H1 (cell line): ENCODE data around the gene AGBL1. TPM values are rescaled to one million over a fixed set of nuclear protein-coding genes. Genes with fewer than 3 reads are reported as not detected.

ENCODE experiments used
- CTCF ChIA-PET: fragments of 300-600 bp; sonication (Branson Sonifier 250); formaldehyde crosslinking; loops from one replicate; lab custom pipeline; 2021; ENCODE audit not compliant: partially characterized antibody; lab: Charles Lee
- POLR2A ChIA-PET: fragments of 300-600 bp; sonication (Branson Sonifier 250); formaldehyde crosslinking; loops from one replicate; lab custom pipeline; 2021; ENCODE audit warnings: inconsistent platforms; ENCODE audit not compliant: partially characterized antibody; lab: Charles Lee
- DNase-seq, 2 experiments: peaks; one replicate each; pipeline versions ENCODE4 v3.0.0 to v3.0.0-alpha.2; 2010 to 2022; ENCODE audit warnings: low spot score in 2 of 2, low read depth in 1 of 2, mixed read lengths in 1 of 2
- FAIRE-seq: peaks from 2 replicates; lab custom pipeline; 2011; peaks lifted over from hg19 to GRCh38; lab: Jason Lieb, UNC
- H2AFZ ChIP-seq: 2 replicates; pipeline ENCODE4 v1.8.1; 2012; ENCODE audit warnings: low read length, inconsistent platforms
- H2AK5ac ChIP-seq: 2 replicates; pipeline ENCODE4 v1.6.1; 2013; ENCODE audit warnings: low read depth, low read length
- H2BK120ac ChIP-seq: replicated peaks from 2 replicates; pipeline ENCODE3; 2013; ENCODE audit warnings: low read depth, low read length, inconsistent platforms
- H2BK12ac ChIP-seq: 2 replicates; pipeline ENCODE4 v1.6.1; 2013; ENCODE audit warnings: low read depth, low read length
- H2BK15ac ChIP-seq: 2 replicates; pipeline ENCODE4 v1.6.1; 2013; ENCODE audit warnings: low read length
- H2BK20ac ChIP-seq: 2 replicates; pipeline ENCODE4 v1.6.1; 2013; ENCODE audit warnings: low read length
- H2BK5ac ChIP-seq: 2 replicates; pipeline ENCODE4 v1.6.1; 2013; ENCODE audit warnings: low read depth, low read length
- H3K14ac ChIP-seq: 2 replicates; pipeline ENCODE4 v1.6.1; 2013; ENCODE audit warnings: inconsistent platforms; ENCODE audit not compliant: insufficient read length
- H3K18ac ChIP-seq: 2 replicates; pipeline ENCODE4 v1.6.1; 2013; ENCODE audit warnings: low read length; ENCODE audit errors: extremely low read depth
- H3K23ac ChIP-seq: 2 replicates; pipeline ENCODE4 v1.6.1; 2013; ENCODE audit warnings: inconsistent platforms; ENCODE audit not compliant: insufficient read length
- H3K23me2 ChIP-seq: 2 replicates; pipeline ENCODE4 v1.6.1; 2013; ENCODE audit warnings: low read depth, low read length
- H3K27ac ChIP-seq: 2 replicates; pipeline ENCODE4 v1.6.1; 2011; ENCODE audit warnings: low read depth, low read length, inconsistent platforms
- H3K27me3 ChIP-seq, 4 experiments: replicated peaks in 1 of 4; 1 replicate in 1 of 4; 2 replicates in 3 of 4; pipeline versions ENCODE4 v1.6.1 to v1.8.1; 2011 to 2013; ENCODE audit warnings: low read length in 3 of 4, mild to moderate bottlenecking in 3 of 4, inconsistent platforms in 2 of 4, mixed read lengths in 2 of 4, moderate library complexity in 1 of 4; ENCODE audit not compliant: control insufficient read depth in 3 of 4, insufficient read depth in 3 of 4; ENCODE audit errors: extremely low read depth in 1 of 4
- H3K36me3 ChIP-seq, 4 experiments: 2 replicates each; pipeline versions ENCODE4 v1.6.1 to v1.8.1; 2011 to 2013; ENCODE audit warnings: mild to moderate bottlenecking in 4 of 4, low read length in 3 of 4, moderate library complexity in 2 of 4, control low read depth in 1 of 4, inconsistent platforms in 1 of 4; ENCODE audit not compliant: insufficient read depth in 4 of 4, control insufficient read depth in 2 of 4
- H3K4ac ChIP-seq: replicated peaks from 2 replicates; pipeline ENCODE3; 2013; ENCODE audit warnings: low read length, low read depth, mixed read lengths, inconsistent platforms; ENCODE audit not compliant: insufficient read length
- H3K4me1 ChIP-seq, 4 experiments: replicated peaks in 1 of 4; 1 replicate in 1 of 4; 2 replicates in 3 of 4; pipeline versions ENCODE4 v1.6.1 to v1.8.1; 2011 to 2013; ENCODE audit warnings: low read length in 3 of 4, inconsistent platforms in 2 of 4, mixed read lengths in 1 of 4; ENCODE audit not compliant: insufficient read depth in 4 of 4, control insufficient read depth in 3 of 4
- H3K4me2 ChIP-seq, 2 experiments: 2 replicates each; pipeline versions ENCODE4 v1.6.1 to v1.8.1; 2011 to 2013; ENCODE audit warnings: low read depth in 2 of 2, low read length in 2 of 2, control low read depth in 1 of 2, inconsistent platforms in 1 of 2, mild to moderate bottlenecking in 1 of 2; ENCODE audit not compliant: insufficient read depth in 1 of 2
- H3K4me3 ChIP-seq, 4 experiments: fragments of 200-600, 300-600 bp in 1 of 4; sonication (generic), shearing (Covaris generic), sonication (Bioruptor Twin) in 1 of 4; 2 replicates each; pipeline versions ENCODE4 v1.5.1 to v1.8.1; 2011 to 2016; ENCODE audit warnings: low read length in 4 of 4, low read depth in 3 of 4, control low read depth in 2 of 4, inconsistent platforms in 2 of 4, mild to moderate bottlenecking in 2 of 4, mixed read lengths in 1 of 4, moderate library complexity in 1 of 4; ENCODE audit not compliant: insufficient read depth in 2 of 4; ENCODE audit errors: extremely low read depth in 1 of 4
- H3K56ac ChIP-seq: replicated peaks from 2 replicates; pipeline ENCODE3; 2013; ENCODE audit warnings: low read depth, mild to moderate bottlenecking, mixed read lengths, low read length, inconsistent platforms; ENCODE audit not compliant: insufficient read length
- H3K79me1 ChIP-seq: 2 replicates; pipeline ENCODE4 v1.6.1; 2013; ENCODE audit warnings: low read depth, low read length, control low read depth
- H3K79me2 ChIP-seq, 2 experiments: 2 replicates each; pipeline versions ENCODE4 v1.6.1 to v1.8.1; 2012 to 2013; ENCODE audit warnings: low read length in 2 of 2, mild to moderate bottlenecking in 2 of 2, inconsistent platforms in 1 of 2; ENCODE audit not compliant: insufficient read depth in 2 of 2, control insufficient read depth in 1 of 2
- H3K9ac ChIP-seq, 4 experiments: replicated peaks in 1 of 4; 1 replicate in 1 of 4; 2 replicates in 3 of 4; pipeline versions ENCODE4 v1.6.1 to v1.8.1; 2011 to 2013; ENCODE audit warnings: low read depth in 3 of 4, low read length in 3 of 4, control low read depth in 2 of 4, mild to moderate bottlenecking in 2 of 4, moderate library complexity in 2 of 4, inconsistent platforms in 1 of 4; ENCODE audit errors: extremely low read depth in 1 of 4
- H3K9me3 ChIP-seq, 2 experiments: 2 replicates each; pipeline versions ENCODE4 v1.6.1 to v1.8.1; 2012 to 2013; ENCODE audit warnings: mild to moderate bottlenecking in 2 of 2, moderate library complexity in 2 of 2, control low read depth in 1 of 2, inconsistent platforms in 1 of 2, low read depth in 1 of 2, low read length in 1 of 2, mixed read lengths in 1 of 2; ENCODE audit not compliant: insufficient read depth in 2 of 2
- H4K20me1 ChIP-seq, 2 experiments: replicated peaks in 1 of 2; 2 replicates each; pipeline versions ENCODE3 to v1.8.1; 2011 to 2013; ENCODE audit warnings: inconsistent platforms in 2 of 2, low read length in 2 of 2, mild to moderate bottlenecking in 1 of 2; ENCODE audit not compliant: insufficient read depth in 2 of 2, control insufficient read depth in 1 of 2
- H4K5ac ChIP-seq: 2 replicates; pipeline ENCODE4 v1.6.1; 2013; ENCODE audit warnings: low read length, low read depth, mixed read lengths, inconsistent platforms; ENCODE audit not compliant: insufficient read length
- H4K8ac ChIP-seq: 2 replicates; pipeline ENCODE4 v1.8.0; 2013; ENCODE audit warnings: mild to moderate bottlenecking, moderate library complexity, low read length, inconsistent platforms; ENCODE audit not compliant: insufficient read depth; ENCODE audit errors: extremely low read depth
- H4K91ac ChIP-seq: replicated peaks from 2 replicates; pipeline ENCODE3; 2013; ENCODE audit warnings: low read length, mixed read lengths, inconsistent platforms; ENCODE audit not compliant: insufficient read length
- BACH1 ChIP-seq: IDR thresholded peaks from 2 replicates; pipeline ENCODE4 v1.6.1; 2012; ENCODE audit warnings: low read length, improper control_type of control experiment
- CHD2 ChIP-seq: IDR thresholded peaks from 2 replicates; pipeline ENCODE4 v1.6.1; 2012; ENCODE audit warnings: low read length, improper control_type of control experiment
- HDAC6 ChIP-seq: IDR thresholded peaks from one replicate; pipeline ENCODE4 v1.7.1; 2012; ENCODE audit warnings: low read depth, mild to moderate bottlenecking, inconsistent platforms, low read length, moderate library complexity
- SIRT6 ChIP-seq: IDR thresholded peaks from one replicate; pipeline ENCODE4 v1.7.1; 2012; ENCODE audit warnings: low read length, inconsistent platforms
- SIX5 ChIP-seq: IDR thresholded peaks from 2 replicates; pipeline ENCODE4 v1.6.1; 2011; ENCODE audit warnings: mild to moderate bottlenecking, low read depth, low read length
- SUZ12 ChIP-seq: fragments of 200-600 bp; sonication (generic); IDR thresholded peaks from 2 replicates; pipeline ENCODE4 v1.6.1; 2012; ENCODE audit warnings: mild to moderate bottlenecking, inconsistent platforms, low read length, moderate library complexity, mixed read lengths
- TCF12 ChIP-seq: IDR thresholded peaks from 2 replicates; pipeline ENCODE4 v1.6.1; 2011; ENCODE audit warnings: low read depth, mild to moderate bottlenecking, low read length
- WGBS, 2 experiments: shearing (Covaris generic) in 1 of 2; methylation state at CpG; one replicate each; pipeline versions ENCODE4 v1.1.6 to v1.1.7; 2013 to 2015; ENCODE audit warnings: low lambda C conversion rate in 2 of 2, mixed read lengths in 2 of 2, inconsistent platforms in 1 of 2, low coverage in 1 of 2, missing lambda C conversion rate in 1 of 2; ENCODE audit not compliant: insufficient replicate concordance in 2 of 2, insufficient coverage in 1 of 2, insufficient read length in 1 of 2; ENCODE audit errors: extremely low coverage in 1 of 2, missing lambda C conversion rate in 1 of 2; 5-methylcytosine and 5-hydroxymethylcytosine counted together
- polyA plus RNA-seq, 7 experiments: library from polyadenylated mRNA; depleted of rRNA in 3 of 7; stranded (reverse) in 5 of 7; unstranded in 2 of 7; fragments of >200 nt in 5 of 7; fragments of 200-250 nt in 2 of 7; gene quantifications; 1 replicate in 5 of 7; 2 replicates in 1 of 7; 4 replicates in 1 of 7; pipeline versions ENCODE4 v1.2.1 to v1.2.3, GENCODE V29; 2011 to 2013; ENCODE audit warnings: missing spikeins in 2 of 7, mixed read lengths in 2 of 7
- total RNA-seq: library from RNA; stranded (reverse); fragmentation: NEBNext Ultra II Directional; extraction: Animal tissue kit (Norgen Biotek cat#: 25700); gene quantifications from 2 replicates; pipeline ENCODE4 v1.2.1, GENCODE V29; 2021
- TF ChIP-seq, protein P1 (sequence below): IDR thresholded peaks from 2 replicates; pipeline ENCODE4 v1.6.1; 2012; ENCODE audit warnings: low read length, inconsistent platforms

AGBL1 gene
- total and polyA plus RNA-seq, 2 of the 8 experiments (the other 6 are each of a cell fraction or from before 2014, with no cell fraction given) = not detected

DNA sequence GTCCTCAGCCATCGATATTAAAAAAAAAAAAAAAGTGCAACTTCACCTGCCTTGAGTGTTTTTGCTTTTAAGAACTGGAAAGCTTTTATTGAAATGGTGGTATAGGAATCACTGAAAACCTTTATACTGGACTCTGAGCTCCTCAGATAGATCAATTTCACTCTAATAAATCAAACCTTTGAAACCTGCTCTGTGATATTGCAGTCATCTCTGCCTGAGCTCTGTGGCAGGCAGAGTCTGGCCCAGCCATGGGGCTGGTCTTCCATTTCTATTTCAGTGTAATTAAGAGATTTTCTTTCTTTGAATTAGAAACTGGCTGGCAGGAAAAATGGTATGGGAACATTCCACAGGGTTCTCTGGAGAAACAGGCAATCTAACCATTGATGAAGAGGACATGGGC is 762.5 kb downstream of the AGBL1 start:
- no peak overlapping the region for H3K4ac ChIP-seq
- H3K9ac ChIP-seq = no peak overlapping the region
- H3K23ac ChIP-seq = no peak overlapping the region
- no peak for DNase-seq
- no peak overlapping the region for H4K8ac ChIP-seq
- no peak overlapping the region for H3K14ac ChIP-seq
- no peak overlapping the region for H4K5ac ChIP-seq
- H3K27ac ChIP-seq = no peak overlapping the region
- H2BK5ac ChIP-seq = no peak overlapping the region
- no peak overlapping the region for H3K18ac ChIP-seq
- no peak overlapping the region for H2BK15ac ChIP-seq
- H2AFZ ChIP-seq = no peak overlapping the region
- no peak overlapping the region for H2AK5ac ChIP-seq
- no peak overlapping the region for H2BK120ac ChIP-seq
- no peak overlapping the region for H3K4me2 ChIP-seq
- POLR2A ChIA-PET = no interaction called here
- no peaks in the 10 kb centered on the region for H3K4me1 ChIP-seq
- H3K27me3 ChIP-seq = peaks cover 0 to 1% (median 0%) of the 10 kb centered on the region in 4 experiments; a peak in 1 of 7 replicates
- no peaks in the 10 kb centered on the region for H3K9me3 ChIP-seq
- H3K56ac ChIP-seq = no peak overlapping the region
- no peak overlapping the region for H2BK12ac ChIP-seq
- TF ChIP-seq BACH1 = no peak
- TF ChIP-seq TCF12 = no peak
- TF ChIP-seq, protein P1, sequence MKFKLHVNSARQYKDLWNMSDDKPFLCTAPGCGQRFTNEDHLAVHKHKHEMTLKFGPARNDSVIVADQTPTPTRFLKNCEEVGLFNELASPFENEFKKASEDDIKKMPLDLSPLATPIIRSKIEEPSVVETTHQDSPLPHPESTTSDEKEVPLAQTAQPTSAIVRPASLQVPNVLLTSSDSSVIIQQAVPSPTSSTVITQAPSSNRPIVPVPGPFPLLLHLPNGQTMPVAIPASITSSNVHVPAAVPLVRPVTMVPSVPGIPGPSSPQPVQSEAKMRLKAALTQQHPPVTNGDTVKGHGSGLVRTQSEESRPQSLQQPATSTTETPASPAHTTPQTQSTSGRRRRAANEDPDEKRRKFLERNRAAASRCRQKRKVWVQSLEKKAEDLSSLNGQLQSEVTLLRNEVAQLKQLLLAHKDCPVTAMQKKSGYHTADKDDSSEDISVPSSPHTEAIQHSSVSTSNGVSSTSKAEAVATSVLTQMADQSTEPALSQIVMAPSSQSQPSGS = no peak
- TF ChIP-seq HDAC6 = no peak
- TF ChIP-seq SUZ12 = no peak
- no peak for TF ChIP-seq CHD2
- no peak for TF ChIP-seq SIX5
- no peak for TF ChIP-seq SIRT6
- FAIRE-seq = no peak
- H3K4me3 ChIP-seq = no peak overlapping the region
- no peaks in the 10 kb centered on the region for H3K36me3 ChIP-seq
- no peaks in the 10 kb centered on the region for H3K79me2 ChIP-seq
- CTCF ChIA-PET = no interaction called here
- no peaks in the 10 kb centered on the region for H4K20me1 ChIP-seq
- no peak overlapping the region for H4K91ac ChIP-seq
- no peaks in the 10 kb centered on the region for H3K79me1 ChIP-seq
- H2BK20ac ChIP-seq = no peak overlapping the region
- H3K23me2 ChIP-seq = no peaks in the 10 kb centered on the region
- WGBS, 2 experiments = 100% methylated on average over 1 of the region's 1 CpG; no CpG with 5 or more reads in 1 of the 2 experiments
